Measurements from ENCODE around the gene ZNF18. TPM values are rescaled to one million over a fixed set of nuclear protein-coding genes. Genes with fewer than 3 reads are reported as not detected.
"Not testable (repeated sequence)": the region's sequence is repeated elsewhere in the genome, so short reads cannot be mapped to it uniquely, and the experiment has no call there.

The ZNF18 gene
- total and polyA plus RNA-seq, 12 donors: 2.6 to 7.5 (median 4.6) TPM

- DNase-seq: no peak
- intact Hi-C loops (cut with DNase I): loop anchor here in 2 of 10 donors (10.0 kb wide), 1 partner anchor 1105 kb away; no protein-coding TSS in a partner anchor
- H3K27me3 ChIP-seq: no peaks in the 10 kb centered on the region
- ATAC-seq: no peak
- no peaks in the 10 kb centered on the region for H3K4me1 ChIP-seq
- H3K36me3 ChIP-seq: peaks cover 0 to 73% (median 25%) of the 10 kb centered on the region in 9 donors
- no peak overlapping the region for H3K27ac ChIP-seq
- no peak for TF ChIP-seq CTCF (IDR thresholded peaks at IDR 0.05)
- 94 to 97% methylated on average over 3 of the region's 3 CpGs for WGBS, 2 donors
- no peaks in the 10 kb centered on the region for H3K9me3 ChIP-seq
- H3K4me3 ChIP-seq: no peak overlapping the region
Observed at GRCh38 chr17:11979795-11980194, 17.5 kb downstream of the ZNF18 start.

- ATAC-seq; intact Hi-C loops (cut with DNase I); H3K27ac ChIP-seq; H3K4me1 ChIP-seq; DNase-seq; H3K4me3 ChIP-seq; H3K27me3 ChIP-seq: not testable (repeated sequence)
- peaks cover 0 to 12% (median 5%) of the 10 kb centered on the region in 11 donors for H3K9me3 ChIP-seq
- WGBS, 2 donors: 94 to 95% methylated on average over 19 of the region's 19 CpGs
- H3K36me3 ChIP-seq: peaks cover 0 to 11% (median 5%) of the 10 kb centered on the region in 9 donors
Observed at GRCh38 chr17:11972741-11973140, 24.5 kb downstream of the ZNF18 start.

- intact Hi-C loops (cut with DNase I): no loop called here
- DNase-seq (no peak), ATAC-seq (no peak)
- WGBS, 2 donors: 91 to 97% methylated on average over 2 of the region's 2 CpGs
- Histone ChIP-seq H3K4me3 (no peak overlapping the region), H3K27ac (no peak overlapping the region), H3K36me3 (no peaks in the 10 kb centered on the region), H3K27me3 (no peaks in the 10 kb centered on the region), H3K9me3 (peaks cover 0 to 44% (median 16%) of the 10 kb centered on the region in 11 donors), H3K4me1 (no peaks in the 10 kb centered on the region)
- no peak for TF ChIP-seq CTCF (IDR thresholded peaks at IDR 0.05)
Observed at GRCh38 chr17:11969565-11969964, 27.7 kb downstream of the ZNF18 start.

GRCh38 chr17:11954936-11955335, 42.3 kb downstream of the ZNF18 start:
- intact Hi-C loops (cut with DNase I): no loop called here
- no peak for TF ChIP-seq CTCF (IDR thresholded peaks at IDR 0.05)
- H3K27ac ChIP-seq: no peak overlapping the region
- peaks cover 0 to 38% (median 12%) of the 10 kb centered on the region in 11 donors for H3K9me3 ChIP-seq
- H3K27me3 ChIP-seq: no peaks in the 10 kb centered on the region
- DNase-seq (no peak), ATAC-seq (no peak)
- peaks cover 0 to 27% (median 0%) of the 10 kb centered on the region in 9 donors for H3K36me3 ChIP-seq
- H3K4me3 ChIP-seq: no peak overlapping the region
- no peaks in the 10 kb centered on the region for H3K4me1 ChIP-seq

- no peak overlapping the region for H3K4me3 ChIP-seq
- 97 to 100% methylated on average over 1 of the region's 1 CpG for WGBS, 2 donors
- H3K27ac ChIP-seq: no peak overlapping the region
- no peak for TF ChIP-seq CTCF (IDR thresholded peaks at IDR 0.05)
- no peak for ATAC-seq
- DNase-seq: no peak
- peaks cover 0 to 27% (median 0%) of the 10 kb centered on the region in 9 donors for H3K36me3 ChIP-seq
- H3K4me1 ChIP-seq: peaks cover 0 to 2% (median 0%) of the 10 kb centered on the region in 9 donors
- H3K27me3 ChIP-seq: no peaks in the 10 kb centered on the region
- peaks cover 0 to 38% (median 12%) of the 10 kb centered on the region in 11 donors for H3K9me3 ChIP-seq
- intact Hi-C loops (cut with DNase I): no loop called here
Observed at GRCh38 chr17:11953924-11954323, 43.4 kb downstream of the ZNF18 start.
